KMS-11 (cell line): ENCODE data around the gene KIZ.

Experiments used
- H2AFZ ChIP-seq: fragments of 200-600 bp; sonication (generic); 2 replicates; pipeline ENCODE4 v1.6.1; 2016; ENCODE audit warnings: antibody characterized with exemption, mixed run types, low read depth
- H3K27ac ChIP-seq: fragments of 200-600 bp; sonication (generic); 2 replicates; pipeline ENCODE4 v1.6.1; 2016; ENCODE audit warnings: mild to moderate bottlenecking, mixed run types
- H3K27me3 ChIP-seq: fragments of 200-600 bp; sonication (generic); 2 replicates; pipeline ENCODE4 v1.6.1; 2017; ENCODE audit warnings: mild to moderate bottlenecking, low read depth, mixed run types, moderate library complexity; ENCODE audit not compliant: insufficient read depth
- H3K36me3 ChIP-seq: fragments of 200-600 bp; sonication (generic); 2 replicates; pipeline ENCODE4 v1.6.1; 2017; ENCODE audit warnings: mild to moderate bottlenecking, mixed run types; ENCODE audit not compliant: insufficient read depth
- H3K4me1 ChIP-seq: fragments of 200-600 bp; sonication (generic); 2 replicates; pipeline ENCODE4 v1.6.1; 2016; ENCODE audit warnings: mild to moderate bottlenecking, low read depth, mixed run types; ENCODE audit not compliant: poor library complexity, severe bottlenecking
- H3K4me2 ChIP-seq: fragments of 200-600 bp; sonication (generic); 2 replicates; pipeline ENCODE4 v1.7.0; 2016; ENCODE audit warnings: mild to moderate bottlenecking, mixed run types
- H3K4me3 ChIP-seq: fragments of 200-600 bp; sonication (generic); IDR thresholded peaks from 2 replicates; pipeline ENCODE4 v1.6.1; 2017; ENCODE audit warnings: low read depth, low read length, mixed read lengths; ENCODE audit not compliant: insufficient read depth
- H3K79me2 ChIP-seq: fragments of 200-600 bp; sonication (generic); 2 replicates; pipeline ENCODE4 v1.6.1; 2016; ENCODE audit warnings: low read depth, mixed run types; ENCODE audit not compliant: insufficient read depth
- H3K9ac ChIP-seq: fragments of 200-600 bp; sonication (generic); 2 replicates; pipeline ENCODE4 v1.6.1; 2016; ENCODE audit warnings: mild to moderate bottlenecking, mixed run types
- H4K20me1 ChIP-seq: fragments of 200-600 bp; sonication (generic); 2 replicates; pipeline ENCODE4 v1.6.1; 2016; ENCODE audit warnings: mild to moderate bottlenecking, mixed run types; ENCODE audit not compliant: insufficient read depth
- CTCF ChIP-seq: fragments of 200-600 bp; sonication (generic); conservative IDR thresholded peaks from 2 replicates; pipeline ENCODE4 v1.6.1; 2017; ENCODE audit warnings: low read depth, mild to moderate bottlenecking, antibody characterized with exemption, low read length, moderate library complexity, mixed read lengths

The KIZ gene

DNA sequence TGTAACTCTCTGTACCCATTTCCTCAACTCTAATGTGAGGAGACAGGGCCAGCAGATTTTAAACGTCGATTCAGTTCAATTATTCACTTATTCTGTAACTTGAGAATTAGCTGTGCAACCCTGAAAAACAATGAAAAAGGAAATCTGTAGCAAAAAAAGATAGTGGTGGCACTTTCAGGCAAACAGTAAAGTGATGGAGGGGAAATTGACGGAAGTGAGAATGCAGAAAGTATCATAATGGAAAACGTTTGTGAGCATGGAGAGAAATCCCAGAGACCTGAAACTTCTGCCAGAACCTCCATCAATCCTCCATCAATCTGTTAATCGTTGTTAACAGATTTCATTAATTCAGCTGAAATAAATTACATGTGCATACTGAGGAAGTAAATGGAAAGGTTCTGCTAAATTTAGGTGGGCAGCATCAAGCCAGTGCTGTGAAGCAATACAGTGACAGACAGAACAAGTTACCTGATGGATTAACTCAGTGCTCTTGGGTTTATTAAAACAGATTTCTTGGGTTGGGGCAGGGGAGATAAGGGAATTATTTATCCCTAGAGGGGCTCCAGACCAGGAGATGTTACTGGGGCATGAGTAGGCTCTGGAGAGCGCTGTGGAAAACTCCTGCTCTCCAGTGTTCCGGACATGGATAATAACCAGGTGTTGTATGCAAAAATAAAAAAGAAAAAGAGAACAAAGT, 17.5 kb downstream of the KIZ start:
- no peak overlapping the region for H3K27ac ChIP-seq
- no peak overlapping the region for H3K4me3 ChIP-seq

GRCh38 chr20:21145424-21145823, 19.5 kb downstream of the KIZ start:
- Histone ChIP-seq H3K4me1 (no peaks in the 10 kb centered on the region), H3K4me3 (no peak overlapping the region), H3K36me3 (no peaks in the 10 kb centered on the region), H3K9ac (no peak overlapping the region), H3K79me2 (no peaks in the 10 kb centered on the region), H2AFZ (no peak overlapping the region), H3K27me3 (no peaks in the 10 kb centered on the region), H4K20me1 (no peaks in the 10 kb centered on the region), H3K27ac (no peak overlapping the region), H3K4me2 (no peak overlapping the region)
- no peak for TF ChIP-seq CTCF

More for the DNA sequence above, 17.5 kb downstream of the KIZ start:
- no peak overlapping the region for H2AFZ ChIP-seq
- no peaks in the 10 kb centered on the region for H3K4me1 ChIP-seq
- no peaks in the 10 kb centered on the region for H3K79me2 ChIP-seq
- no peak for TF ChIP-seq CTCF
- no peak overlapping the region for H3K4me2 ChIP-seq
- no peak overlapping the region for H3K9ac ChIP-seq
- no peaks in the 10 kb centered on the region for H3K36me3 ChIP-seq
- H3K27me3 ChIP-seq: no peaks in the 10 kb centered on the region
- no peaks in the 10 kb centered on the region for H4K20me1 ChIP-seq

DNA sequence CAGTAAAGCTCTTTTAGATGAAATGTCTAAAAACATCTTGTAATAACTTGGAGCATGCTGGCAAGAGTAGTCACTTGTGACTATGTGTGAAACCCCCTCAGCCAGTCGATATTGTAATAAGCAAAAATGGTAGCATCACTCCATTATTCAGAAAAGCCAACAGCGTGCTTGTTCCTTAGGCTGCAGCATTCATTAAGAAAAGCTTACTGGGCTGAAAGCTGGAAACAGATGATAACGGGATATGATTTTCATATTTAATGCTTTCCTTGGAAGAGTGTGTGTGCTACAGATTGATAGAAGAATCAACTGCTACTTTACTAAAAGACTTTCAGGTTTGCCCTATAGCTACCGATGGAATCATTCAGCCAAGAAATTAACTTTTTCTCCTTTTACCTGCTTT, 20.3 kb downstream of the KIZ start:
- Histone ChIP-seq H3K27ac (no peak overlapping the region), H3K9ac (no peak overlapping the region)

GRCh38 chr20:21147593-21147992, 21.7 kb downstream of the KIZ start:
- H2AFZ ChIP-seq: no peak overlapping the region
- no peaks in the 10 kb centered on the region for H3K27me3 ChIP-seq
- H3K36me3 ChIP-seq: no peaks in the 10 kb centered on the region
- H3K9ac ChIP-seq: no peak overlapping the region
- no peak for TF ChIP-seq CTCF
- H3K79me2 ChIP-seq: no peaks in the 10 kb centered on the region
- no peak overlapping the region for H3K4me2 ChIP-seq
- H4K20me1 ChIP-seq: no peaks in the 10 kb centered on the region
- no peak overlapping the region for H3K27ac ChIP-seq
- H3K4me1 ChIP-seq: no peaks in the 10 kb centered on the region
- no peak overlapping the region for H3K4me3 ChIP-seq

More for the DNA sequence above, 20.3 kb downstream of the KIZ start:
- Histone ChIP-seq H3K79me2 (no peaks in the 10 kb centered on the region), H3K4me1 (no peaks in the 10 kb centered on the region), H3K27me3 (no peaks in the 10 kb centered on the region), H4K20me1 (no peaks in the 10 kb centered on the region), H3K36me3 (no peaks in the 10 kb centered on the region), H2AFZ (no peak overlapping the region), H3K4me3 (no peak overlapping the region), H3K4me2 (no peak overlapping the region)
- TF ChIP-seq CTCF: no peak
